Hypothalamus (tissue), 51 donors: ENCODE measurements around the gene RAB3C.
A peak's percentile ranks its signal among the peaks of the same experiment; 100 is the strongest.

Source experiments
- DNase-seq, 51 donors: peaks; one replicate each; lab custom pipeline; 2025; lab: John Stamatoyannopoulos, UW

Gene RAB3C

DNA sequence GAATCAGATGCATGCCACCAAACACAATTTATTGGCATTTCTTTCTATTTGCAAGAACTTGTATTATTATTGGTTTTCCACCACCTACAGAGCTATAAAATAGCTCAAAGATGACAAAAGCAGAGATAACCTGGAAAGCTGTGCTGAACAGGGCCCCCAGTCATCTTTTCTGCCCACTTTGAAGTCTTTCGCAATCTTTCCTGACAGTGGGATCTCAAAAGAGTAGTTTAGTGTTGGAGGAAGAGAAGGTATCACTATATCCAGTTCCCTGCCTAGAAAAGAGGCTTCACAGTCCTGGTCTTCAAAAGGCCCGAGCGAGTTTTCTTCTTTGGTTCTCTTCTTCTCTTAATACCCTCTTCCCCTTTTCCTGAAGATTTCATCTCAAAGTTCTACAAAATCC, 231.0 kb downstream of the RAB3C start:
- no peak for DNase-seq

DNA sequence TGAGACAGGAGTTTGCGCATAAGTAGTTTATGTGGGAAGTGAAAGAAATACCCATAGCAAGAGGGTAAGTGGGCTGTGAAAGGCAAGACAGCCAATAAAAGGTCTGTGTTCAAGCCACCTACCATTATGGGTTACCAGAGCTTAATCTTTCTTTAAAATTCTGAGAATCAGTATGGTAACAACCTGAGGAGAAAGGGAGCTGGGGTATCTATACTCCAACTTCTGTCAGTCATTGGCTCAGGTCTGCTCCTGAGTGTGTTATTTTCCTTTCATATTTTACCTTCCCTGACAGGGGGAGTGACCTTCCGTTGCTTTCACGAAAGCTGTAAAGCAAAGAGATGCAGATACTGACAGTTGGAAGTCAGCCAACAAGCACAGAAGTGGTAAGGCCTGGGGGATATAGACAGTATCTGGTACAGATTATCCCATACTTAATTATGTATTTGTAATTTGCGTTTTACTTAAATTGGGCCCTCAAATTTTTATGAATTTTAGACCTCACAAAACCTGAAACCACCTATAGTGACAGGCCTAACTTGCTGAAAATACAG, 233.4 kb downstream of the RAB3C start:
- DNase-seq = no peak

DNA sequence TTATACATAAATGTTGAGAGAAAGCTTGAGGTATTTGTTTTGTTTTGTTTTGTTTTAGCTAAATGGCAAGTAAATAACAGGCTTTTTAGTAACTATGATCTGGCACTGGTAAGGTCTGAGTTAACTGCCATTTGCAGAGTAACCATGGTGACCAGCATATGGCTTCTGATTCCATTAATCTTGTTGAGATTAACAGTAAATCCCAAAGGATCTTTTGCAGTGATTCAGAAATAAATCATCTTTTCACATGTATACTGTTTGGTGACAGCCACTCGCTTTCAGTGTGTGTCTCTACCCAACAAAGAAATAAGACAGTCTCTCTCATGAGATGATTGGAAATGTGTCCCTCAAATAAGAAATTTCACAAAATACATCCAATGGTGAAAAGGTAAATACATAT, 235.6 kb downstream of the RAB3C start:
- no peak for DNase-seq

DNA sequence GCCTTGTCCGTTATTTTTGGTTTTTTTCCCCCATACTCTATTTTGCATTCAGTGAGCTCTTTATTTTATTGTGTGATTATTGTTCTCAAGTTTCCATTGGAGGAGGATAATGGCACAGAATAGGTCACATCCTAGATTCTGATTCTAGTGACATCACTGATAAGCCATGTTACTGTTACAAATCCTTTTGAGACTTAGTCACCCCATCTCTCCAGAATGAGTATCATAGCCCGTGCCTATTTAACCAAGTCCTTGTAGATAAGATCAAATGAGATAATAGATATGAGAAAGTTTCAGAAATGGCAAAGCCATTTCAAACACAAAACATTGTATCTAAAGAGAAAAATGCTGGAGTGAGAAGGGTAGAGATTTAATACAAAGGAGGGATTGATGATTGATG, 242.6 kb downstream of the RAB3C start:
- DNase-seq = no peak

DNA sequence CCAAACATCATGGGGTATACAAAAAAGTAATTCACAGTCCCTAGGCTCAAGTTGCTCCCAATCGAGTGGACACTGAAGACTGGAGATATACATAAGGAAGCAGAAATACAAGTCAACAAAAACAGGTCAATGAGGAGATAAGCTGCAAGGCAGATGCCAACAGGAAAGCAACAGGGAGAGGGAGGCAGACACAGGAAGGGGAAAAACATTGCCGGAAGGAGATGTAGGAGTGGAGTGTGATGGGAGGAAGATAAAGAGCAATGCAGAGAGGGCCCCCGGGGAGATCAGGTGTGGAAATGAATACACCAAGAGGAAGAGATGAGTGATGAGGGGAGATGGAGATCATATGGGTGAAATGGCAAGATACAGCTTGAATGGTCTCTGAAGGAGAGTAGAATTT, 243.0 kb downstream of the RAB3C start:
- DNase-seq = no peak

DNA sequence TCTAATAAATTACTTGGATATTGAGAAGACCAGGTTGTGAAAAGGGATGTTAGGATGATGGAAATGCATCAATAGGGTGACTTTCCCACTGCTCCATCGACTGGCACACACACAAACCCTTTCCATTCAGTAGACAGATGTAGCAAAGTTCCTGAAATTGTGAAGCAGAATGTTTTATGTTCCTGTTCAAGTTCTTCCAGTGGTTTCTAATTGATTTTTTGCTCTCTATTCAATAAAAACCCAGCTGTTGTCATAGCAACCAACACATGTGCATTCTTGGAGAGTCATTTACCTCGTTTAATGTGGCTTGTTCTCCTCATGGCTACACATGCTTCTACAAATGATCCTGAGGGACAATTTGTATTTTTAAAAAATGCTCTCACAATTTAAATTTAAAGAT, 244.6 kb downstream of the RAB3C start:
- DNase-seq = peak in 1 of 51 donors; percentile 9

DNA sequence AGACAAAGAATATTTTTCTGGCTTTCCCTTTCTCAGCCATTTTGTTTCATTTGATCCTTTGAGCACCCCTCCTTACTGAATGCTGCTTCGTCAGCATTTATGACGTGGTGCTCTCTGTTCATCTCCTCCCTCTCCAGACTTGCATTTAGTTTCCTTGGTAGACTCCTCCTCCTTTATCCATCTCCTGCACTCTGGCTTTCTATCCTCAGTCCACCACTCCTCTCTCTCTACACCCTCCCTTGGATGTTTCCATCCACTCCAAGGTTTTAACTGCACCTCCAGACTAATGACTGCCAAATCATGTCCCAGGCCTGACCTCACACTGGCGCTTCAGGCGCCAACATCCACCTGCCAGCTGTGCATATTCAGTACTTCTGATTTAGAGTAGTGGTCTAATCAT, 245.4 kb downstream of the RAB3C start:
- DNase-seq = no peak

DNA sequence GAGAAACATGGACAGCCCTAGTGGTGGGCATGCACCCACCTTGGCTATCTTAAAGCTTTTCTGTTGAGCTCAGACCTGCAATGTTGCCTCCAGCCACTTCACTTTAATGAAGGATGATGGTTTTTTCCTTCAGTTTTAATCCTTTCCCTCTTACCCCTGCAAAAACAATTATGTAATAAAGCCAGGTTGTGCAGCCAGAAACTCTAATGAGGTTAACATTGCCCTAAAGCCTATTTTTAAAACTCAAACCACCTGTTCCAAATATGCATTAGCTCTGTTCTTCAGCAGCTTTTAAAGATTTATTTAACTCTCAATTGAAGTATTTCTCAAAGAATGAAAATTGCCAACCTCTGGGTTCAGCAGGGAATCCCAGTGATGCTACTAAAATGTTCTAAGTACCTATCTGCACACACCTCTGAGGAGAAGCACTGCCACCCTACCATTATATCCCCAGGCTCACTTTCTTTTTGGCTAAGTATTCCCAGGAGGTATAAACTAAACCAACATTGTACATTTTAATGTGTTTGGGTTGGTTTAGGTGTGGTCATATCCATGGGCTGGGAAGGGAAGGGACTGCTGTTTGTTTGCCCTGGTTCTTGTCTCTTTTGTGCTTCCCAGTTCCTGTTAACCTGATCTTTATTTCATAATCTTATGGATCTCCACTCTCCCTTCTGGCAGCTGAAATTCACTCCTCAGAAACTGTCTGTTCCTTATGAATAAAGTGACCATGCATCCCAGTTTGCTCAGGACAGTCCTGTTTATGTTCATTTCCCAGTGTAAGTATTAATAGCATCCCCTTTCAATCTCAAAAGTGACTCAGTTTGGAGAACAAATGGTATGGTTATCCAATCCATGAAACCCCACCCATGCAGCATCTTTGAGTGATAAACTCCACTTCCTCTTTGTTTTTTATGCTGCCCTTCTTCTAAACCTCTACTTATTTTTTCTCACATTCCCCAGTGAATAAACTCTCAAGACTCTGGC, 251.7 kb downstream of the RAB3C start:
- no peak for DNase-seq

DNA sequence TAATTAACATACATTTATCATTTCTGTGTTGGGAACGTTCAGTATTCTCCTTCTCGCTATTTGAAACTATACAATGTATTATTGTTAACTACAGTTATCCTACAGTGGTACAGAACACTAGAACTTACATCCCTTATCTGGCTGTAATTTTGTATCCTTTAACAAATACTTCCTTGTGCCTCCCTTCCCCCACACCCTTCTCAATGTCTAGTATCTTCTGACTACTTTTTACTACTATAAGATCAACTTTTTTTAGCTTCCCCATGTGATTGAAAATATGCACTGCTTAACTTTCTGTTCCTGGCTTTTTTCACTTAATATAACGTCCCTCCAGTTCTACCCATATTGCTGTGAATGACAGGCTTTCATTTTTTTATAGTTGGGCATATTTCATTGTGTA, 253.5 kb downstream of the RAB3C start:
- no peak for DNase-seq

DNA sequence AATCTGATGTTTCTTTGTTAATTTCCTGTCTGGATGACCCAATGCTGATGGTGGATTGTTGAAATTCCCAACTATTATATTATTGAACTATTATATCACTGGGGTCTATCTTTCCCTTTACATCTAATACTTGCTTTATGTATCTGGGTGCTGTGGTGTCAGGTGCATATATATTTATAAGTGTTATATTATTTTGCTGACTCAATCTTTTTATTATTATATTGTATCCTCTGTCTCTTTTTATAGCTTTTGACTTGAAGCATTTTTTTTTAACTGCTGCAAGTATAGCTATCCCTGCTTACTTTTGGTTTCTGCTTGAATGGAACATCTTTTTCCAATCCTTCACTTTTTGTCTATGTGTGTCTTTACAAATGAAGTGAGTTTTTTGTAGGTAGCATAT, 255.9 kb downstream of the RAB3C start:
- DNase-seq = no peak

DNA sequence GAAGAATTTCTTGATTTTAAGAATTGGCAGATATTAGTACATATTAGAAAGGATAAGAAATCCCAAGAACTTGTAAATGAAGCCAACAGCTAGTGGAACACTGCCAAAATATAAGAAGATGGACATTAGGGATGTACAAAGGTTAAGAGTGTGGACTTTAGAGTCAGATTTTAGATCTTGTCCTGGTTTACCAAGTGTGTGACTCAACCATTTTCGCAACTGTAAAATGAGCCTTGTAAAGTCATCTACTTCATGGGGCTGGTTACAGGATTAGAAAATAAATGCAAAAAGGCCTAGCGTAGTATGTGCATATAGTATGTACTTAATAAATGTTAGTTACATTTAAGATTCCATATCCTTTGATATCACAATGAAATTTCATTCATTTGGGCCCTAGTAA, 260.0 kb downstream of the RAB3C start:
- DNase-seq = no peak

DNA sequence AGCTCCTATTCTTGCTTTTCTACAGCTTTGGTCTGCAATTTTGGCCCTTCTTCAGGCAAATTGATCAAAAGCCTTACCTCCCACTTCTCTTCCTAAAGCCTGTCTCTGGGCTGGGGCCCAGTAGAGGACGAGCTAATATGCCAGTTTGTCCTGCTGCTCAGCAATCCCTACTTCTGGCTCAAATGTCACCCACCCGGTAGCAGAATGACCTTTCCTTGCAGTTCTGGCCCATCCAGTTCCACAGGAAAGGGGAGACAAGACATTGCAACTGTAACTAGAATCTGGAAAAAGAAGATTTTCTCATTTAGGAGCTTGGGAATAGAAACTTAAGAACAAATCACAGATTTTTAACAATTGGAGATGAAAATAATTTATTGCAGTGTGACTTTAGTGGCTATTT, 261.5 kb downstream of the RAB3C start:
- DNase-seq = no peak

DNA sequence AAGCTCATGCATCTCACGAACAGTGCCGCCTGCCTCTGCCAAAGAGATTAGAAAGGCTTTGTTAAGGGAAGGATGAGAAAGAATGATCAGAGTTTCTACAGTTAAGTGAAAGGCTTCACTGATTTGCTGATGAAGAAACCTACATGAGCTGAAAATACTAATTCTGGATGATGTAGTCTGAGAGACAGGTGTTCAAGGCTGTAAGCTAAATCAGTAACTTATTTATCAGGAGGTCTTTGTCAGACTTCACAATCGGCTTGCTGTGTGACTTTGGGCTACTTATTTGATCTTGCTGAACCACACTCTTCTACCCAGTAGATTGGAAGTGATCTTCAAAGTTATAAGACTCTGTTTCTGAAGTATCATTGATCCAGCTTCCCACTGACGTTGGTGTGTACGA, 264.2 kb downstream of the RAB3C start:
- DNase-seq = no peak

DNA sequence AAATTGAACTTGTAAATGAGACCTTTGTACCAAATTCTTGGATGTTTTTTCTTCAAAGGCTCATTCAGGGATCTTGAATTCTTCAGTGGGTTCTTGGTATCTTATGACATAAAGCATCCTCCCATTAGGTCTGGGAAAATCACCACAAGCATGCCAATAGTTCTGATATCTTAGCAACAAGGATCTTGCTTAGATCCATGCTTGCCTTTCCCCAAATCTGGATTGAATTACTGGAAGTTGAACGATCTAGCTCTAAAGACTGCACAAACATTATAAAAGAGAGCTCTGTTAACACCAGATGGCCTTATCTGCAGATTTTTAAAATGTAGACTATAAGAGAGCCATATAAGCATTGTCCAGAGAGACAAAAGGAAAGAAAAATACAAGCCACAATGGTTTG, 266.3 kb downstream of the RAB3C start:
- no peak for DNase-seq

DNA sequence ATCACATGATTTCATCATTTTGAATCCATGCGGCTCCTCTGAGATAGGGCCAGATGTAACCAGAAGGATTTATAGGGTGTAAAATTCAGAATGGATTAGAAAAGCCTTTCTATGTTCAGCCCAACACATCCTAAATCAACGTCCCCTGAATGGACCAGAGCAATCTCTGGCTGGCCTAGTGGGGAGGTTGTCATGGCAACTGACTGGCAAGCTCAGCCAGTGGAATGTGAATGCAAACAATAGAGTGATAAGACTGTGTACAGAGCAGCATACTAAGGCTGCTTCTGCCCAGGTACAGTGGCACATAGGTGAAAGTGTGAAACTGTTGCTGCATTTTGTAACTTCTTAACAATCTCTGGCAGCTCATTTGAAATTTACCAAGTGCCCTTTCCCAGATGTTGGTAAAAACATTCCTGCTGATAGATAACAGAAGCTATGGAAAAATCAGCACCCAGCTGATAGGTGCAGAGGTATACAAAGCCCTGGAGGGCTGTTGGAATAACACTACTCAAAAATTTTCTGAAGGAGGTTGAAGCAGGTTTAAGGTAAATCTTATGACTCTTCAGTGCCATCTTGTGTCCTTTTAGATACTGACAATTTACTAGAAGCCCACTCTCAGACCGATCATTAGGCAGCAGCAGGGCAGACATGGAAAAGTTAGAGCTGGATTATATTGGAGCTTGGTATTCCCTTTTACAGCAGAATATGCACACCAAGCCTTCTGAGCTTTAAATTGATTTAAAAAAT, 267.2 kb downstream of the RAB3C start:
- peak in 17 of 51 donors; percentile 1 to 55 (median 5) for DNase-seq

DNA sequence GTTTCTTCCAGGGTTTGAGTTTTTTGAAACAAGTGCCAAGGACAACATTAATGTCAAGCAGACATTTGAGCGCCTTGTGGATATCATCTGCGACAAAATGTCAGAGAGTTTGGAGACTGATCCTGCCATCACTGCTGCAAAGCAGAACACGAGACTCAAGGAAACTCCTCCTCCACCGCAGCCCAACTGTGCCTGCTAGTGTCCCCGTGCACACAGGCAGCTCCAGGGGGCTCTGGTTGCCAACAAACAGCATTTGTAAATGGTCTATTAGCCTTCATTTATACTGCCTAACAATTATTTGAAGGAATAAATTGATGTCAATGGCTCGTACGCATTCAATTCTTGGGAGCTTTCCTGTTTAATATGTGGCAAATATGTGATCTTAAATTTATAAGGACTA, 268.3 kb downstream of the RAB3C start:
- DNase-seq = no peak

DNA sequence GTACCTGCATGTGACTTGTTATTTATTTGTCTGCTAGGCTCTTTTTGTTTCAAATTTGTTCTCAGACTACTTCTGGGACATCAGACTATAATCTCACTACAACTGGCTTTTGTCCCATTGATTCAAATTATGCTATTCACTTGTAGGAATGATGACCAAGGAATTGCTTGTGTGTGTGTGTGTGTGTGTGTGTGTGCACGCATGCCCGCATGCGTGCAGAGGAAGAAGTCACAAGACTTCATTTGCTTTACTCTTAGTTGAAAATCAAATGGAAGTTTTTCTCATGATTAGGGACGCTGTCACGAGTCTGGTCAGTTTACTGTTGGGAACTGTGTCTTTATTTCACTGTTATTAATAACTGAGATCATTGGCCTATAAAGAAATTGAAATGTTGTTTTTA, 268.7 kb downstream of the RAB3C start:
- DNase-seq = no peak

DNA sequence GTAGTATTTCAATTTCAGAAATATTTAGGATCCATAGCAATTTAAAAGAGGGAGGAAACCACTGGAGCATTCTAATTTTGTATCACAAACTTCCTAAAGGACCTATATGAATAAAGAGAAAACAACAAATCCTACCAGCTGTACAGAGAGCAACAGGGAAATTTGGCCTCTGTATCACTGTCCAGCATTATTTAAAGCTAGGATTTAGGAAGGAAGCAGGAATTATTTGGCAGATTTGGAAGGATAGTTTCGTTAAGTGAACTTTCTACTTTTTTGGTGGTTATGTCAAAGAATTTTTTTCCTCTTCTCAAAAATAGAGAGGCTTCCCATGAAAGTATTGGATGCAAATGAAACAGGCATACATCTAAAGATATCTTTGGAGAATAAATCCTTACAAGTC, 269.7 kb downstream of the RAB3C start:
- no peak for DNase-seq

DNA sequence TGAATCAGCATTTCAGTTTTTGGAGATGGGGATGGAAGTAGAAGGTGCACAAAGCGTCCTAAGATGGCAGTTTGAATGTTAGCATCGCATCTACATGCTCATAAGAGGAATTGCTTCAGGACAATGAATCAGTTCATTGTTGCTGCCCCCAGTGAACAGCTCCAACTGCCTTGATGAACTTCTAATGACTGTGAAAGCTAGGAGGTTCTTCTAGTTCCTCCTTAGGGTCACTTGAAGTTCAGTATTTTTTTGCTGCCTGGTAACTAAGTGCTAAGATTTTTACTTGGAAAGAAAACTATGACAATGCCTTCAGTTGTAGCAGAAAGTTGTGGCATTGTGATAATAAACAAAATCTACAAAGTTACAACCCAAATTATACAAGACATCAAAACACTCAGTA, 271.6 kb downstream of the RAB3C start:
- DNase-seq = no peak

DNA sequence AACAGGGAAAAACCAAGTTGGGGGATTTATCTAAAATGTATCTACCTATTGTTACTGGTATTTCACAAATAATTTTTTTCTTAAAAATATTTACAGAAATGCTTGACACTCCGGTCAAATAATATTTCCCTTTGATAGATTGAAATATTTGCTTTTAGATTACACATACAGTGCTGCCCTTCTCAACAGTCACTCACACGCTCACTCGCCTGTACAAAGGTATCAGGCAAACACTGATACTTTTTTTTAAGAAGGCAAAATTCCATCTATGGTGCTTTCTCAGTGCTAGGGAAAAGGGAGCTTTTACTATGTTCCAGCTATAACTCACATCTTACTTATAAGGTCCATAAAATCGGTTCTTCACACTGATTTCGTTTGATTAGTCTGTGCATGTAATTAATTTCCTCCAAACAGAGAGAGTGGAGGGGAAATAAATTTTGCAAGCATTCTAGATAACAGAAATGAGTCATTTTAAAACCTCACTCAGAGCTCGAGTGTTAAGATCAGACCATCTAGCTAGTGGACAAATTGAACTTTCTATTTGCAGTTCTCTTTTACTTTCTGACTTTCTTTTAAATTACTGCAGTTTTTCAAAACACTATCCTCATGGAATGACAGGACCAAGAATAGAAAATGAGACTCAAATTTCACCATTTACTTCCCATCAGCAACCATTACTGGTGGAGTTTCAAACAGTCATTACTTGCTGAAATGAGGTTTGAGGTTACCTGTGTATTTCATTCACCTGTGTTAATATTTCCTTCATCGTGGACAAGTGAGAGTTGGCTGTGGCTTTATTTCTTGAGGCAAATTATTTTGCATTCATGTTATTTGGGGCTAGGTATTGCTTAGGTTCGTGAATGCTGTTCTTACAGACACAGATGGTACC, 273.2 kb downstream of the RAB3C start:
- DNase-seq = no peak

DNA sequence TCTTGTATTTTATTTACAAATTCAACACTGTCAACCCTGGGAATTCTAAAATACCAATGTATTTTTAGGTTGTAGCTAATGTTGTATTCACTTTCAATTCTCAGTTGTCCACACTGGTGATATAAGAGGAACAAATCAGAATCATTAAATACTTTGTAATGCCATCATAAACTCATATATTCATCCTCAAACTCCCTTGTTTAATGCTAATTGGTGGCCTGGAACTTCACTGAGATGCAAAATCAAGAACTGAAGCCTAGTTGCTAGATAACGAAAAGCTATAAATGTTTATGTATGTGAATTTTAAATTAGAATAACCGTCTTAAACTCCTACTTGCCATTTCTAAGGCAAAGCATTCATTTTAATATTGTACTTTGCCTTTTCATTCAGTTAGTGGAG, 274.7 kb downstream of the RAB3C start:
- no peak for DNase-seq
